Measurements from ENCODE around the gene KHK.

- TF ChIP-seq CTCF (IDR thresholded peaks at IDR 0.05) (no peak), POLR2A (IDR thresholded peaks at IDR 0.05) (no peak)
These were observed 27.3 kb upstream of the KHK start for GRCh38 chr2:27059141-27059820.
